22Rv1 (cell line): ENCODE measurements around the gene RCAN2.

Experiments used
- CTCF ChIP-seq: fragments of 450-650 bp; IDR thresholded peaks from 2 replicates; pipeline ENCODE4 v1.5.1; 2017; ENCODE audit warnings: mild to moderate bottlenecking
- ZFX ChIP-seq: fragments of 450-650 bp; IDR thresholded peaks from 2 replicates; pipeline ENCODE4 v1.6.1; 2017; ENCODE audit warnings: antibody characterized with exemption, borderline replicate concordance

- no peak for TF ChIP-seq CTCF
- no peak for TF ChIP-seq ZFX
These were observed 315.3 kb downstream of the RCAN2 start for GRCh38 chr6:46175976-46176375.
